ENCODE results near the gene EN2. TPM values are rescaled to one million over a fixed set of nuclear protein-coding genes. Genes with fewer than 3 reads are reported as not detected.

Gene EN2
- total and polyA plus RNA-seq, 10 of the 15 experiments (the other 5 are each of a cell fraction or from before 2014, with no cell fraction given) = not detected

GRCh38 chr7:155460926-155461613, 3.1 kb downstream of the EN2 start (continued):
- TF ChIP-seq USF1 (IDR thresholded peaks at IDR 0.05; ENCODE audit: borderline replicate concordance, extremely low read length, insufficient read depth, low read depth, low read length) (no peak), YBX1 (IDR thresholded peaks at IDR 0.05) (no peak), ETV6 (conservative IDR thresholded peaks at IDR 0.05 in 1 of 2, IDR thresholded peaks at IDR 0.05 in 1 of 2; ENCODE audit: borderline replicate concordance in 1 of 2, low read depth in 1 of 2) (no peak)
- TF ChIP-seq, protein P1, sequence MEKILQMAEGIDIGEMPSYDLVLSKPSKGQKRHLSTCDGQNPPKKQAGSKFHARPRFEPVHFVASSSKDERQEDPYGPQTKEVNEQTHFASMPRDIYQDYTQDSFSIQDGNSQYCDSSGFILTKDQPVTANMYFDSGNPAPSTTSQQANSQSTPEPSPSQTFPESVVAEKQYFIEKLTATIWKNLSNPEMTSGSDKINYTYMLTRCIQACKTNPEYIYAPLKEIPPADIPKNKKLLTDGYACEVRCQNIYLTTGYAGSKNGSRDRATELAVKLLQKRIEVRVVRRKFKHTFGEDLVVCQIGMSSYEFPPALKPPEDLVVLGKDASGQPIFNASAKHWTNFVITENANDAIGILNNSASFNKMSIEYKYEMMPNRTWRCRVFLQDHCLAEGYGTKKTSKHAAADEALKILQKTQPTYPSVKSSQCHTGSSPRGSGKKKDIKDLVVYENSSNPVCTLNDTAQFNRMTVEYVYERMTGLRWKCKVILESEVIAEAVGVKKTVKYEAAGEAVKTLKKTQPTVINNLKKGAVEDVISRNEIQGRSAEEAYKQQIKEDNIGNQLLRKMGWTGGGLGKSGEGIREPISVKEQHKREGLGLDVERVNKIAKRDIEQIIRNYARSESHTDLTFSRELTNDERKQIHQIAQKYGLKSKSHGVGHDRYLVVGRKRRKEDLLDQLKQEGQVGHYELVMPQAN (conservative IDR thresholded peaks at IDR 0.05) = no peak

DNA sequence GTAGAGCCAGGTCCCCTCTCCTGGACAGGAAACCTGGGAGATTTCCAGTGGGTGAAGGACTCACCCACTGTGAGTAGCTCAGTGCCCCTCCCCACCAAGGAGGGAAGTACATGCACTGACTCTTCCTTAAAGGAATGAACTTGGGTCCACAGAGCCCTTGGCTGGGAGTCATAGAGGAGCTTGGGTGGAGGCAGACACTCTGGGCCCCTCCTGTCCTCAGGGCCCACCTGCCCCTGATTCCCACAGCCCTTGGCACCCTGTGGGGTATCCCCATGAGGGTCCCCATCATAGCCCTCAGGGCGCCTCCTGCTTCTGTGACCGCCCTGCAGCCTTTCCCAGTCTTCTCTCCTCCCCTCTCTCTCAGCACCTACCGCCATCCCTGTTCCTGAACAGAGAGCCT, 3.7 kb downstream of the EN2 start:
- Histone ChIP-seq H4K20me1 (ENCODE audit: control insufficient read depth, insufficient read depth) (0 out of 2 replicates have a peak, but pooled peaks cover 3% of the 10 kb centered on the region), H3K4me2 (ENCODE audit: control insufficient read depth, insufficient read depth) (no peak overlapping the region), H3K36me3 (ENCODE audit: control insufficient read depth in 2 of 2, insufficient read depth in 2 of 2, low read length in 1 of 2) (no peaks in the 10 kb centered on the region), H3K4me3 (no peak overlapping the region), H3K9ac (ENCODE audit: control insufficient read depth, insufficient read depth, low read length) (no peak overlapping the region), H2AFZ (ENCODE audit: control insufficient read depth, low read depth, low read length) (no peak overlapping the region), H3K9me3 (replicated peaks; ENCODE audit: control insufficient read depth, insufficient read depth, low read length) (no peaks in the 10 kb centered on the region; the same call in 2 of the 3 replicates), H3K27me3 (replicated peaks in 1 of 2; ENCODE audit: control insufficient read depth in 2 of 2, insufficient read depth in 2 of 2, low read length in 1 of 2) (peaks cover 21 to 37% of the 10 kb centered on the region in 2 experiments), H3K4me1 (ENCODE audit: control insufficient read depth, insufficient read depth, low read length) (no peaks in the 10 kb centered on the region), H3K27ac (ENCODE audit: control insufficient read depth, insufficient read depth) (no peak overlapping the region), H3K79me2 (ENCODE audit: control insufficient read depth, insufficient read depth, low read length) (no peaks in the 10 kb centered on the region)
- no peak for ATAC-seq
- no peak for DNase-seq (ENCODE audit: low read depth, low spot score)
- TF ChIP-seq HDAC2 (IDR thresholded peaks at IDR 0.05) (no peak), CREM (IDR thresholded peaks at IDR 0.05; ENCODE audit: low read depth) (no peak), TAF1 (IDR thresholded peaks at IDR 0.05; ENCODE audit: borderline replicate concordance, low read depth, low read length) (no peak), CREB1 (IDR thresholded peaks at IDR 0.05; ENCODE audit: low read depth) (no peak), TCF12 (IDR thresholded peaks at IDR 0.05; ENCODE audit: low read depth, low read length) (no peak), NR2C1 (IDR thresholded peaks at IDR 0.05) (no peak)
- BruUV-seq (replicated peaks) = no TSS peak
- POLR2A ChIA-PET = no interaction called here
- SMC1A ChIA-PET (ENCODE audit: uncharacterized antibody, unreplicated experiment) = no interaction called here
- RAD21 ChIA-PET (ENCODE audit: unreplicated experiment) = no interaction called here
- intact Hi-C loops (cut with micrococcal nuclease; ENCODE audit: unreplicated experiment) = no loop called here
- WGBS (ENCODE audit: insufficient coverage, insufficient replicate concordance, low lambda C conversion rate, missing lambda C conversion rate) = 10% methylated on average over 2 of the region's 3 CpGs
- FAIRE-seq = no peak
- in situ Hi-C loops (cut with MboI) = no loop called here
- CTCF ChIA-PET = no interaction called here
